HCT116 (cell line): ENCODE data around the gene IQCH. TPM values are rescaled to one million over a fixed set of nuclear protein-coding genes. Genes with fewer than 3 reads are reported as not detected.

Experiments used
- ATAC-seq: fragments of 200-7000 bp; cut with Tn5 transposase; 2 replicates; pipeline ENCODE4 v1.9.1; 2020; ENCODE audit warnings: mild to moderate bottlenecking, moderate library complexity
- BruUV-seq: library from RNA; stranded (reverse); fragments of 400-500 nt; replicated peaks from 2 replicates; lab custom pipeline; 2021; lab: Mats Ljungman, UMichigan
- CTCF ChIA-PET: fragments of 300-600 bp; sonication (Branson Sonifier 250); formaldehyde crosslinking; loops from one replicate; lab custom pipeline; 2021; ENCODE audit warnings: antibody characterized with exemption; lab: Charles Lee
- POLR2A ChIA-PET: fragments of 300-600, 350-600 bp; sonication (Branson Sonifier 250); formaldehyde crosslinking; loops from one replicate; lab custom pipeline; 2021; ENCODE audit warnings: antibody characterized with exemption; lab: Charles Lee
- RAD21 ChIA-PET, 2 experiments: fragments of 300-600 bp; sonication (Branson Sonifier 250); formaldehyde crosslinking; loops; one replicate each; lab custom pipeline; 2023; ENCODE audit warnings: low total read pairs in 2 of 2; ENCODE audit not compliant: uncharacterized antibody in 2 of 2, unreplicated experiment in 2 of 2, low non-redundant PET in 1 of 2; lab: Charles Lee
- DNase-seq: peaks from one replicate; pipeline ENCODE4 v3.0.0-alpha.2; 2010; ENCODE audit warnings: low read depth, low spot score
- H2AFZ ChIP-seq: fragments of 200-600 bp; shearing (Covaris generic), sonication (generic); 2 replicates; pipeline ENCODE4 v1.6.1; 2017; ENCODE audit warnings: low read depth, mixed run types, mixed read lengths, antibody characterized with exemption, low read length; ENCODE audit not compliant: poor library complexity, severe bottlenecking
- H3K27ac ChIP-seq: 2 replicates; pipeline ENCODE4 v1.5.1; 2012; ENCODE audit warnings: low read depth, low read length
- H3K27me3 ChIP-seq: fragments of 200-600 bp; sonication (generic); 2 replicates; pipeline ENCODE4 v1.6.1; 2016; ENCODE audit warnings: mixed run types, low read length, mixed read lengths; ENCODE audit not compliant: insufficient read depth
- H3K36me3 ChIP-seq, 2 experiments: fragments of 200-500 bp in 1 of 2; fragments of 200-600 bp in 1 of 2; sonication (Bioruptor generic) in 1 of 2; sonication (generic) in 1 of 2; 2 replicates each; pipeline versions ENCODE4 v1.5.1 to v1.6.1; 2014 to 2016; ENCODE audit warnings: low read length in 2 of 2, inconsistent platforms in 1 of 2, mixed read lengths in 1 of 2, mixed run types in 1 of 2; ENCODE audit not compliant: insufficient read depth in 2 of 2, control insufficient read depth in 1 of 2
- H3K4me1 ChIP-seq, 2 experiments: fragments of 200-600 bp in 1 of 2; sonication (generic) in 1 of 2; 2 replicates each; pipeline versions ENCODE4 v1.5.1 to v1.6.1; 2012 to 2017; ENCODE audit warnings: low read length in 2 of 2, inconsistent platforms in 1 of 2, mild to moderate bottlenecking in 1 of 2, mixed read lengths in 1 of 2, mixed run types in 1 of 2, moderate library complexity in 1 of 2; ENCODE audit not compliant: insufficient read depth in 2 of 2, control insufficient read depth in 1 of 2
- H3K4me2 ChIP-seq: fragments of 200-600 bp; sonication (generic); 2 replicates; pipeline ENCODE4 v1.6.1; 2017; ENCODE audit warnings: mixed run types, low read length, mixed read lengths
- H3K4me3 ChIP-seq, 2 experiments: fragments of 200-600 bp in 1 of 2; sonication (generic) in 1 of 2; replicated peaks in 1 of 2; 2 replicates each; pipeline ENCODE4 v1.5.1; 2011 to 2016; ENCODE audit warnings: low read length in 2 of 2, control low read depth in 1 of 2, low read depth in 1 of 2, mild to moderate bottlenecking in 1 of 2, mixed read lengths in 1 of 2, mixed run types in 1 of 2
- H3K79me2 ChIP-seq: fragments of 200-600 bp; sonication (generic); 2 replicates; pipeline ENCODE4 v1.6.1; 2017; ENCODE audit warnings: mild to moderate bottlenecking, mixed run types, low read length, moderate library complexity, mixed read lengths; ENCODE audit not compliant: insufficient read depth
- H3K9ac ChIP-seq: fragments of 200-600 bp; sonication (generic); 2 replicates; pipeline ENCODE4 v1.6.1; 2016; ENCODE audit warnings: low read length, mixed read lengths
- H3K9me2 ChIP-seq: fragments of 200-600 bp; sonication (generic), shearing (Covaris generic); 2 replicates; pipeline ENCODE4 v1.6.1; 2017; ENCODE audit warnings: mixed run types, mild to moderate bottlenecking, moderate library complexity; ENCODE audit not compliant: insufficient read depth
- H3K9me3 ChIP-seq, 2 experiments: fragments of 200-500 bp in 1 of 2; fragments of 200-600 bp in 1 of 2; sonication (Bioruptor generic) in 1 of 2; sonication (generic) in 1 of 2; 2 replicates each; pipeline ENCODE4 v1.6.1; 2014 to 2017; ENCODE audit warnings: low read length in 2 of 2, mixed read lengths in 2 of 2, inconsistent platforms in 1 of 2, low read depth in 1 of 2, mild to moderate bottlenecking in 1 of 2, mixed run types in 1 of 2, moderate library complexity in 1 of 2; ENCODE audit not compliant: control insufficient read depth in 1 of 2, insufficient read depth in 1 of 2
- H4K20me1 ChIP-seq: fragments of 200-600 bp; sonication (generic), shearing (Covaris generic); 2 replicates; pipeline ENCODE4 v1.6.1; 2017; ENCODE audit warnings: mixed run types, mild to moderate bottlenecking, moderate library complexity; ENCODE audit not compliant: insufficient read depth
- CBX3 ChIP-seq: IDR thresholded peaks from 2 replicates; pipeline ENCODE4 v1.6.1; 2012; ENCODE audit warnings: low read depth
- CEBPB ChIP-seq: IDR thresholded peaks from 2 replicates; pipeline ENCODE4 v1.6.1; 2012; ENCODE audit warnings: low read depth
- EGR1 ChIP-seq: IDR thresholded peaks from 2 replicates; pipeline ENCODE4 v1.6.1; 2012; ENCODE audit warnings: low read depth
- ELF1 ChIP-seq: IDR thresholded peaks from 2 replicates; pipeline ENCODE4 v1.6.1; 2012; ENCODE audit warnings: low read depth, borderline replicate concordance
- FOSL1 ChIP-seq: IDR thresholded peaks from 2 replicates; pipeline ENCODE4 v1.6.1; 2012; ENCODE audit warnings: low read depth
- JUND ChIP-seq: IDR thresholded peaks from 2 replicates; pipeline ENCODE4 v1.6.1; 2012
- POLR2AphosphoS5 ChIP-seq: IDR thresholded peaks from 2 replicates; pipeline ENCODE4 v1.6.1; 2011; ENCODE audit warnings: mild to moderate bottlenecking, low read depth, low read length, moderate library complexity
- SIN3A ChIP-seq: IDR thresholded peaks from 2 replicates; pipeline ENCODE4 v1.6.1; 2012; ENCODE audit warnings: low read depth
- SRF ChIP-seq: IDR thresholded peaks from 2 replicates; pipeline ENCODE4 v1.6.1; 2012; ENCODE audit warnings: low read depth
- TCF7L2 ChIP-seq: IDR thresholded peaks from 2 replicates; pipeline ENCODE4 v1.7.0; 2011; ENCODE audit warnings: borderline replicate concordance, inconsistent platforms; ENCODE audit not compliant: insufficient read depth, insufficient read length; ENCODE audit errors: extremely low read depth
- YY1 ChIP-seq: IDR thresholded peaks from 2 replicates; pipeline ENCODE4 v1.6.1; 2011; ENCODE audit warnings: low read length, low read depth, moderate library complexity, mild to moderate bottlenecking; ENCODE audit not compliant: insufficient replicate concordance; ENCODE audit errors: extremely low read depth
- ZFX ChIP-seq: fragments of 450-650 bp; IDR thresholded peaks from 2 replicates; pipeline ENCODE4 v1.6.1; 2017
- intact Hi-C: fragments of 100-400 bp; cut with micrococcal nuclease; formaldehyde crosslinking; loops from 2 replicates; pipeline ENCODE4 v1.10.0; 2022
- total RNA-seq: library from RNA; stranded (reverse); gene quantifications from one replicate; pipeline ENCODE4 v1.2.1, GENCODE V29; 2021; ENCODE audit not compliant: unreplicated experiment
- TF ChIP-seq, protein P1 (sequence below): IDR thresholded peaks from 2 replicates; pipeline ENCODE4 v1.6.1; 2011; ENCODE audit warnings: mild to moderate bottlenecking, low read length, moderate library complexity; ENCODE audit not compliant: insufficient replicate concordance; ENCODE audit errors: extremely low read depth
- TF ChIP-seq, protein P2 (sequence below): IDR thresholded peaks from 2 replicates; pipeline ENCODE4 v1.6.1; 2012
- TF ChIP-seq, protein P3 (sequence below): IDR thresholded peaks from 2 replicates; pipeline ENCODE4 v1.6.1; 2012; ENCODE audit warnings: low read depth
- TF ChIP-seq, protein P4 (sequence below), 3 experiments: fragments of 200-600 bp in 1 of 3; sonication (generic) in 1 of 3; IDR thresholded peaks in 2 of 3; conservative IDR thresholded peaks in 1 of 3; 2 replicates each; pipeline ENCODE4 v1.5.1; 2012 to 2017; ENCODE audit warnings: low read depth in 2 of 3, low read length in 2 of 3, antibody characterized with exemption in 1 of 3, borderline replicate concordance in 1 of 3, control low read depth in 1 of 3, mild to moderate bottlenecking in 1 of 3, mixed read lengths in 1 of 3, mixed run types in 1 of 3, moderate library complexity in 1 of 3; ENCODE audit not compliant: insufficient read depth in 1 of 3

IQCH gene
- total RNA-seq, 1 experiment from 2014 or later: 4.6 TPM

DNA sequence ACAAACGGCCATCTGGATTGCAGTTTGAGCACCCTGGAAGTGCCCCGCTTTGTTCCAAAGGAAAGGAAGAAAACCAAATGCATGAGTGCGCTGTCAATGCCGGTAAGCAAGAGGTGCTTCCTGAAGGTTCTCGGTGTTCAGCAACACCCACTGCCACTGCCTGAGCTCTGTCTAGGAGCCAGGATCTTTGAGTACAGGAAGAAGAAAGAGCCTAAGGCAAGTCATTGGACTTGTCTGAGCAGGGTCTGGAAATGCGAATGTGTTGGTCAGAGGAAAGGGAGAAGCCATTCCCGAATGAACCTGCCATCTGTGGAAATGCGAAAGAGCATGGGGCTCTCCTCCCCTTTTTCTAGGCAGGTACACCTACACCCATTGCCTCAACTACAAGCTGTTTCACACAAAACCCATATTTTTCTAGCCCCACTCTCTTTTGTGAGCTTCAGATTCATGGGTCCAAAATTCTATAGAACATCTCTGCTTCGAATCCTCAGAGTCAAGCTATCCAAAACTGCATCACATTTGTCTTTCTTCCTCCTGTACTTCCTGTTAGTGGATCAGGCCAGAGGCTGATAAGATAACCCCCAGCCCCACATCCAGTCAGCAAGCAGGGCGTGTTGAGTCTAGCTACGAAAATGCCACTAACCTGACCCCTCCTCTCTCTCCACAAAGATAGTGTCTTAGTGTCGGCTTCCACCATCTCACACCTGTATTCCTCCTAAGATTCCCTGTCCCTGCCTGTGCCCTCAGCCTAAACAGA, 210.8 kb downstream of the IQCH start:
- DNase-seq: no peak
- no peak overlapping the region for H3K9ac ChIP-seq
- no peaks in the 10 kb centered on the region for H3K36me3 ChIP-seq
- no peak overlapping the region for H2AFZ ChIP-seq
- no peak overlapping the region for H3K4me3 ChIP-seq
- no peaks in the 10 kb centered on the region for H3K4me1 ChIP-seq
- H3K9me2 ChIP-seq: no peaks in the 10 kb centered on the region
- TF ChIP-seq TCF7L2 (no peak), FOSL1 (no peak), CBX3 (no peak), EGR1 (no peak), JUND (no peak), ZFX (no peak), ELF1 (no peak), CEBPB (no peak), POLR2AphosphoS5 (no peak), YY1 (no peak), SIN3A (no peak), SRF (no peak)
- TF ChIP-seq, protein P1, sequence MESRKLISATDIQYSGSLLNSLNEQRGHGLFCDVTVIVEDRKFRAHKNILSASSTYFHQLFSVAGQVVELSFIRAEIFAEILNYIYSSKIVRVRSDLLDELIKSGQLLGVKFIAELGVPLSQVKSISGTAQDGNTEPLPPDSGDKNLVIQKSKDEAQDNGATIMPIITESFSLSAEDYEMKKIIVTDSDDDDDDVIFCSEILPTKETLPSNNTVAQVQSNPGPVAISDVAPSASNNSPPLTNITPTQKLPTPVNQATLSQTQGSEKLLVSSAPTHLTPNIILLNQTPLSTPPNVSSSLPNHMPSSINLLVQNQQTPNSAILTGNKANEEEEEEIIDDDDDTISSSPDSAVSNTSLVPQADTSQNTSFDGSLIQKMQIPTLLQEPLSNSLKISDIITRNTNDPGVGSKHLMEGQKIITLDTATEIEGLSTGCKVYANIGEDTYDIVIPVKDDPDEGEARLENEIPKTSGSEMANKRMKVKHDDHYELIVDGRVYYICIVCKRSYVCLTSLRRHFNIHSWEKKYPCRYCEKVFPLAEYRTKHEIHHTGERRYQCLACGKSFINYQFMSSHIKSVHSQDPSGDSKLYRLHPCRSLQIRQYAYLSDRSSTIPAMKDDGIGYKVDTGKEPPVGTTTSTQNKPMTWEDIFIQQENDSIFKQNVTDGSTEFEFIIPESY: no peak
- TF ChIP-seq, protein P2, sequence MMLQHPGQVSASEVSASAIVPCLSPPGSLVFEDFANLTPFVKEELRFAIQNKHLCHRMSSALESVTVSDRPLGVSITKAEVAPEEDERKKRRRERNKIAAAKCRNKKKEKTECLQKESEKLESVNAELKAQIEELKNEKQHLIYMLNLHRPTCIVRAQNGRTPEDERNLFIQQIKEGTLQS: no peak
- TF ChIP-seq, protein P3, sequence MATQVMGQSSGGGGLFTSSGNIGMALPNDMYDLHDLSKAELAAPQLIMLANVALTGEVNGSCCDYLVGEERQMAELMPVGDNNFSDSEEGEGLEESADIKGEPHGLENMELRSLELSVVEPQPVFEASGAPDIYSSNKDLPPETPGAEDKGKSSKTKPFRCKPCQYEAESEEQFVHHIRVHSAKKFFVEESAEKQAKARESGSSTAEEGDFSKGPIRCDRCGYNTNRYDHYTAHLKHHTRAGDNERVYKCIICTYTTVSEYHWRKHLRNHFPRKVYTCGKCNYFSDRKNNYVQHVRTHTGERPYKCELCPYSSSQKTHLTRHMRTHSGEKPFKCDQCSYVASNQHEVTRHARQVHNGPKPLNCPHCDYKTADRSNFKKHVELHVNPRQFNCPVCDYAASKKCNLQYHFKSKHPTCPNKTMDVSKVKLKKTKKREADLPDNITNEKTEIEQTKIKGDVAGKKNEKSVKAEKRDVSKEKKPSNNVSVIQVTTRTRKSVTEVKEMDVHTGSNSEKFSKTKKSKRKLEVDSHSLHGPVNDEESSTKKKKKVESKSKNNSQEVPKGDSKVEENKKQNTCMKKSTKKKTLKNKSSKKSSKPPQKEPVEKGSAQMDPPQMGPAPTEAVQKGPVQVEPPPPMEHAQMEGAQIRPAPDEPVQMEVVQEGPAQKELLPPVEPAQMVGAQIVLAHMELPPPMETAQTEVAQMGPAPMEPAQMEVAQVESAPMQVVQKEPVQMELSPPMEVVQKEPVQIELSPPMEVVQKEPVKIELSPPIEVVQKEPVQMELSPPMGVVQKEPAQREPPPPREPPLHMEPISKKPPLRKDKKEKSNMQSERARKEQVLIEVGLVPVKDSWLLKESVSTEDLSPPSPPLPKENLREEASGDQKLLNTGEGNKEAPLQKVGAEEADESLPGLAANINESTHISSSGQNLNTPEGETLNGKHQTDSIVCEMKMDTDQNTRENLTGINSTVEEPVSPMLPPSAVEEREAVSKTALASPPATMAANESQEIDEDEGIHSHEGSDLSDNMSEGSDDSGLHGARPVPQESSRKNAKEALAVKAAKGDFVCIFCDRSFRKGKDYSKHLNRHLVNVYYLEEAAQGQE: no peak
- TF ChIP-seq, protein P4, sequence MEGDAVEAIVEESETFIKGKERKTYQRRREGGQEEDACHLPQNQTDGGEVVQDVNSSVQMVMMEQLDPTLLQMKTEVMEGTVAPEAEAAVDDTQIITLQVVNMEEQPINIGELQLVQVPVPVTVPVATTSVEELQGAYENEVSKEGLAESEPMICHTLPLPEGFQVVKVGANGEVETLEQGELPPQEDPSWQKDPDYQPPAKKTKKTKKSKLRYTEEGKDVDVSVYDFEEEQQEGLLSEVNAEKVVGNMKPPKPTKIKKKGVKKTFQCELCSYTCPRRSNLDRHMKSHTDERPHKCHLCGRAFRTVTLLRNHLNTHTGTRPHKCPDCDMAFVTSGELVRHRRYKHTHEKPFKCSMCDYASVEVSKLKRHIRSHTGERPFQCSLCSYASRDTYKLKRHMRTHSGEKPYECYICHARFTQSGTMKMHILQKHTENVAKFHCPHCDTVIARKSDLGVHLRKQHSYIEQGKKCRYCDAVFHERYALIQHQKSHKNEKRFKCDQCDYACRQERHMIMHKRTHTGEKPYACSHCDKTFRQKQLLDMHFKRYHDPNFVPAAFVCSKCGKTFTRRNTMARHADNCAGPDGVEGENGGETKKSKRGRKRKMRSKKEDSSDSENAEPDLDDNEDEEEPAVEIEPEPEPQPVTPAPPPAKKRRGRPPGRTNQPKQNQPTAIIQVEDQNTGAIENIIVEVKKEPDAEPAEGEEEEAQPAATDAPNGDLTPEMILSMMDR (IDR thresholded peaks at IDR 0.05 in 2 of 3, conservative IDR thresholded peaks at IDR 0.05 in 1 of 3; ENCODE audit: borderline replicate concordance in 1 of 3, insufficient read depth in 1 of 3, low read depth in 2 of 3, low read length in 2 of 3): no peak
- TF ChIP-seq, all 23 proteins: peak for 0
- H3K27ac ChIP-seq: no peak overlapping the region
- ChIA-PET RAD21 (no interaction called here), POLR2A (no interaction called here), CTCF (no interaction called here)
- H3K4me2 ChIP-seq: no peak overlapping the region
- H3K27me3 ChIP-seq: no peaks in the 10 kb centered on the region
- H3K9me3 ChIP-seq: no peaks in the 10 kb centered on the region
- no TSS peak for BruUV-seq
- no peak for ATAC-seq
- intact Hi-C loops: no loop called here
- H3K79me2 ChIP-seq: no peaks in the 10 kb centered on the region
- H4K20me1 ChIP-seq: no peaks in the 10 kb centered on the region
